HL-60/S4 (cell line): Measurements from ENCODE around the gene IER2.
"Not testable (repeated sequence)": the region's sequence is repeated elsewhere in the genome, so short reads cannot be mapped to it uniquely, and the experiment has no call there.

Experiments used
- in situ Hi-C: fragments of 300-500 bp; cut with MboI; formaldehyde crosslinking; loops from 2 replicates; pipeline ENCODE4 v1.14.3; 2022; ENCODE audit warnings: low sequenced_read_pairs

The IER2 gene

DNA sequence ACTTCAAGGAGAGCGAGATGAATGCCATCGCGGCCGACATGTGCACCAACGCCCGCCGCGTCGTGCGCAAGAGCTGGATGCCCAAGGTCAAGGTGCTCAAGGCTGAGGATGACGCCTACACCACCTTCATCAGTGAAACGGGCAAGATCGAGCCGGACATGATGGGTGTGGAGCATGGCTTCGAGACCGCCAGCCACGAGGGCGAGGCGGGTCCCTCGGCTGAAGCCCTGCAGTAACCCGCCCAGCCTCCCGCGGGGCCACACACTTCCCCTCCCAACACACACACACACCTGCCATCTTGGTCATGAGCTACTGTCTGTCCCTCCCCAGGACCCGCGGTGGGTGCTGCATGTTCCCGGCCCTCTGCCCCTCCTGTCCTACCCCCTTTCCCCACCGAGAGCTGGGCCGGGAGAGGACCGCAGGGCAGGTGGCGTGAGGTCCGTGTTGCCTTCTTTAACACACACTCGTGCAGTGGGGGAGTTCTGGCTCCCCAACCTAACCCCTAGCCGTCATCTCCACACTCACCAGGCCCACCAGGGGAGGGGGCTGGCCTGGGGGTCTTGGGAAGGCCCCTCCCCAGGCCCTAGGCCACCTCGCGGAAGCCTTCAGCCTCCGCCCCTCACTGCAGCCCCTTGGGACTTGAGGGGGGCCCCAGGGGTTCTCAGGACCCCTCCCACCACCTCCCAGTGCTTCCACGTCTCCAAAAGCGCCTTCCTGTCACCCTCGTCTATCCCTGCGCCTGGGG lies 11.9 kb upstream of the IER2 start:
- in situ Hi-C loops: no loop called here

DNA sequence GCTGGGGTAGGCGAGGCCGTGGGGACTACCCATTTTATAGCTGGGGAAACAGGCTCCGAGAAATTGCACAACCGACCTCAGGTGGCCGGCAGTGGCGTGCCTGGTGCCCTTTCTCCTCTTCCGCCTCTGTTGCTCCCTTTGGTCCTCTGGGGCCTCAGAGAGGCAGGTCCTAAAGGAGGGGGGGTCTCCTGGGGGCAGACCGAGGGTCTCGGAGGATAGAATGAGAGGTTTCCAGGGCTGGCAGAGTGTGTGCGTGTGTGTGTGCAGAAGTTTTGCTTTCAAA lies 11.4 kb upstream of the IER2 start:
- in situ Hi-C loops: no loop called here

DNA sequence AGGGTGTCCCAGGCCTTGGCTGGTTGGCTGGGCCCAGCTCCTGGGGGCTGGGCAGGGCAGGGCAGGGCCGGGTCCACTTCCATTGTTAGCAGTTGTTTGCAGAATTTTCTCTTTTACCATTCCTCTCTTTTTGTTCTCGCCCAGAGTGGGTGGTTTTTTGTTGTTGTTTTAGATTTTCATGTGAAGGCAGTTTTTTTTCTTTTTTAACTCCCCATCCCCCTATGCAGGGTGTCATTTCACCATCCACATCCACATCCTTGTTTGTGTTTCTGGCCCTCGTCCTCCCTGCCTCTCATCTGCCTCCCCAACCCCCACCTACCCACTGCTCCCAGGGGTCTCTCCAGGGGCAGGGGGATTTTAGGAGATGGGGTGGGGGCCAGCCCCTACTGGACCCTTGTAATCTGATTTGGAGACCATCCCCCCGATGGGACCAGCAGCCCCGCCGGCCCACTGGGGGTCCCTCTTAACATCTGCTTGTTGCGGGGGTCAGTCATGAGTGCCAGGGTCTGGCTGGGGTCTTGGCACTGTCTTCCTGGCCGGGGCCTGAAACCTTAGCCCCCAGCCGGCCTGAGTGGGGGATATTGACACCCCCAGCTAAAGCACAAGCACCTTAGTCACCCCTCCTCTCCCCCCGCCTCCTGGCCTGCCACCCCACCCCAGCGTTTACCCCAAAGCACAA lies 10.4 kb upstream of the IER2 start:
- in situ Hi-C loops: no loop called here

DNA sequence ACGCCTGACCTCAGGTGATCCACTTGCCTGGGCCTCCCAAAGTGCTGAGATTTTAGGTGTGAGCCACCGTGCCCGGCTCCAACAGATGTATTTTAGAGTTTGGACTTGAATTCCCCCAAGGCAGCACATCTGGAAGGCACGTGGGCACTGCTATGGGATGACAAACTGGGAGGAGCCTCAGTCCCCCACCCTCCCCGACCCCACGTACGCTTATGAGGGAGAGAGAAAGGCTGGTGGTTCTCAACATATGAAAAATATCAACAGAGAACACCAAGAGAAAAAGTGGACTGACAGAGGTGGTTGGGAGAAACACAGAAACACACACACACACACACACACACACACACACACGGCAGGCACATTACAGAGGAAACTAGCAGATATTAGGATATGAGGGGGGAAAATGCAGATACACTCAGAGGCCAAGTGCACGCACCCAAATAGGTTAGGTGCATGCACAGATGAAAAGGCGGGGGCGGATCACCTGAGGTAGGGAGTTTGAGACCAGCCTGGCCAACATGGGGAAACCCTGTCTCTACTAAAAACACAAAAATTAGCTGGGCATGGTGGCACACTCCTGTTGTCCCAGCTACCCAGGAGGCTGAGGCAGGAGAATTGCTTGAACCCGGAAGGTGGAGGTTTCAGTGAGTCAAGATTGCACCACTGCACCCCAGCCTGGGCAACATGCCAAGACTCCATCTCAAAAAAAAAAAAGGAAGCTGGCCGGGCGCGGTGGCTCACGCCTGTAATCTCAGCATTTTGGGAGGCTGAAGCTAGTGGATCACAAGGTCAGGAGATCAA lies 3.2 kb upstream of the IER2 start:
- in situ Hi-C loops: no loop called here

DNA sequence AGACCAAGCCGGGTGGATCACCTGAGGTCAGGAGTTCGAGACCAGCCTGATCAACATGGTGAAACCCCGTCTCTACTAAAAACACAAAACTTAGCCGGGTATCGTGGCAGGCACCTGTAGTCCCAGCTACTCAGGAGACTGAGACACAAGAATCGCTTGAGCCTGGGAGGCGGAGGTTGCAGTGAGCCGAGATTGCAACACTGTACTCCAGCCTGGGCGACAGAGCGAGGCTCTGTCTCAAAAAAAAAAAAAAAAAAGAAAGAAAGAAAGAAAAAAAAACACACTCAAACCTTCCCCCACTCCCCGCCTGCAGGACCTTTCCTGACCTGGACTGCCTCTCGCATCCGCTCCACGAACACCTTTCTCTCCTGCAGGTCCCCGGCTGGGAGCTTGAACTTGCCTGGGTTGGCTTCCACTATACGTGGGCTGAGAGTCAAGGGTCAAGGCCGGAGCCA lies 1.0 kb upstream of the IER2 start:
- in situ Hi-C loops: not testable (repeated sequence)

DNA sequence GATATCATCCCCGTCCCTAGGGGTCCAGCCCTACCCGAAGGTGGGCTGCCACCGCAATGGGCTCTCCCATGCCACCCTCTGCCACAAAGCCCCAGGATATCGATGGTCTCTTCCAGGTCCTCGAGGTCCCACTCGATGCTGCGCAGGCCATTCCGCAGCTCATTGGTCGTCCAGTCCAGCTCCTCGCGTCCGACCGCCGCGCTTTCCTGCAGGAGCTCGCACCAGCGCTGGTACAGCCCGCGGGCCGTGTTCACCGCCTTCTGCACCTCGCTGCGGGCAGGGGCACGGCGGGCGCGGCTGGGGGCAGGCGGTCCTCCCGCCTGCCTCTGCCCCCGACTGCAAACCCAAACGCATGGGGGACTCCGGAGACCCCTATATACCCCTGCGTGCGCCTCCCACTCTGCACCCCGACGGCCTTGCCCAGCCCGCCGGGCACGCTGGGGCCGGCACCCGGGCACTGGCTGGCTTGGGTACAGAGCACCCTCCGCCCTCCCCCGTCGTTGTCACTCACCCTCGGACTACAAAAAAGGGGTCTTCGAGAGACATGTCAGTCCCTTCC lies 504 bp upstream of the IER2 start:
- in situ Hi-C loops: no loop called here

DNA sequence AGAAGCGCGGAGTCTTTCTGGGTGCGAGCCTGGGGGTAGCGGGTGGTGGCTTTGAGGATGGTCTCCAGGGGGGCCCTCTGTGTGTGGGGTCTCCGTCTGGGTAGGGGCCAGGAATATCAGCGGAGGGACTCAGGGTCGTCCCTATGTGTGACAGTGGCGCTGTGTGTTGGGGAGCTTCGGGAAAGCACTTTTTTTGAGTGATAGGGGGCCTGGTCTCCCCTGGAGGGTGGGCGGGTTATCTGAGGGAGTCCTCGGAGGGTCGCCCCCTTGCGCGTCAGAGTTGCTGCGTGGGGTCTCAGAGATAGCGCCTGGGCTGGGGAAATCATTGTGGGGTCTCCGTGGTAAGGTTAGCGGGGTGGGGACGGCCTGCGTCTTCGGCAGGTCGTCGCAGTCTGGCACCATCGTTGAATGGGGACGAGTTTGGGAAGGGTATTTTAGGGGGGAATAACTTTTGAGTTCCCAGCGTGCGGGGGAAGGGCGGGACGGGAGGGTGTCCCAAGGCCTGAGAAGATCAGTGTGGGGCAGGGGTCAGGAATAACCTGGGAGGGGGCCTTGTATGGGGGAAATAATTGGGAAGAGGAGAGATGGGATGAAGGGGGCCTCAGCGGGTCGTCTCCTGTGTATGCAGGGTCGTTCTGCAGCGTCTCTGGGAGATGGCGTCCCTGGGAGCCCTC lies 857 bp downstream of the IER2 start:
- in situ Hi-C loops: no loop called here

DNA sequence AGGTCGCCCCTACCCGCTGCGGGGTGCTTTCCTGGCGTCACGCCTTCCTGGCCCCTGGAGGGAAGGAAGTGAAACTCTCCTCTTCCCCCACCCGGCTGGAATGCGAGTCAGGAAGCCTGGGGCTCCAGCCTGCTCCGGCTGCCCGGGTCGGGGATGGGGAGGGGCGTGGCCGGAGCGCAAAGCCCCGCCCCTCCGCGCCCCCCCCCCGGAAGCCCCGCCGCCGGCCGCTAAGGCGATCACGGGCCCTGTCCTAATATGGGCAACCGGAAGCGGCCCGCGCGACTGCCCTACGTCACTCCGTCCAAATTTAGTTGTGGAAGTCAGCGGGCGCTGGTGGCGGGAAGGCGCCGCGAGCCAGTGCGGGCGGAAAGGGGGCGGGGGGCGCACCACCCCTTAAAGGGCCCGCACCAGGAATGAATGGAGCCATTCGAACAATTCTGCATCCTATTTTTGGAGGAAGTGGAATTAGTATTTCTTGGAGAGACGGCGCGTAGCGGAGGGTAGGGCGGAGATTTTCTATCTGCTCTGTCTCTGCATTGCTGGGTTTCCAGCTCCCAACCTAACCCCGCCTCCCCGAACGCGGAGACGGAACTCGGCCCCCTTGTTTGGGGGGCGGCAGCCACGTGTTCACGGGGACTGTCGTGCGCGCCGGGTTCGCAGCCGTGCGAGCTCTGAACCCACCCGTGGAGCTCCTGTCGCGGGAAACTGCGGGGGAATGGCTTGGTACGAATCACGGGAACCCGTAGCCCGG lies 1.6 kb downstream of the IER2 start:
- in situ Hi-C loops: no loop called here

DNA sequence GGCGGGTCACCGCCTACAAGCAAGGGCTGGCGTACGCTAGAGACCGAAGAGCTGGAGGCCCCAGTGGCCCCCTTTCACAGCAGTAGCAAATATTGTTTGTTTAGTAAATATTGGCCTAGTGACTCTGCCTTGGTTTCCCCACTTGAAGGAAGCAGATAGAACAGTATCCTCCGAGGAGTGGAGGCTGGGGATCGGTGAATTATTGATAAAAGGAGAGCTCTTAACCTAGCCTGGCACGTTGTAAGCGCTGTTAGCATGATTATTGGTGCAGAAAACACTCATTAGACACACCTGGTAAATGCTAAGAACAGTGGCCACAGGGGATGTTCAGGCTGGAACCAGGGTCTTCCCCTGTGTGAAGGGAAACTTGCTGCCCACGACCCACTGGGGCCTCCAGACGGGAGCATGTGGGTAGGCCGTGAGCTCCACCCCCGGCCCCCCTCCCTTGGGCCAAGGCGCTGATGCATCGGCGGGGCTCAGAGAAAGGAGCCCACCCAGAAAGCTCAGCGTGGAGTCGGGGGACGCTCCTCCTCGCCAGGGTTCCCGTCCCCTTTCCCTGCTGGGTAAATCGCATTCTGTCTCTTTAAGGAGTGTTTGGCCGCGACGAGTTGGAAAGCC lies 2.3 kb downstream of the IER2 start:
- in situ Hi-C loops: no loop called here

DNA sequence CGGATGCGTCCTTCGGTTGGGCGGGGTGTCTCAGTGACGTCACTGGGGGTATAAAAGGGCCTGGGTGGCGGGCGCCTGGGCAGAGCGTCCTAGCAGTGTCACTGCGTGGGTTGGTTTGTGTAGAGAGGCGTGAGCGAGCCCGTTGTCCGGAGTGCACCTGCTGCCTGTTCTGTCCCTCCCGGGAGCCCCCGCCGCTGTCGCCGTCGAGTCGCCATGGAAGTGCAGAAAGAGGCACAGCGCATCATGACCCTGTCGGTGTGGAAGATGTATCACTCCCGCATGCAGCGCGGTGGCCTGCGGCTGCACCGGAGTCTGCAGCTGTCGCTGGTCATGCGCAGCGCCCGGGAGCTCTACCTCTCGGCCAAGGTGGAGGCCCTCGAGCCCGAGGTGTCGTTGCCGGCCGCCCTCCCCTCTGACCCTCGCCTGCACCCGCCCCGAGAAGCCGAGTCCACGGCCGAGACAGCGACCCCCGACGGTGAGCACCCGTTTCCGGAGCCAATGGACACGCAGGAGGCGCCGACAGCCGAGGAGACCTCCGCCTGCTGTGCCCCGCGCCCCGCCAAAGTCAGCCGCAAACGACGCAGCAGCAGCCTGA lies 2.9 kb downstream of the IER2 start:
- in situ Hi-C loops: no loop called here

DNA sequence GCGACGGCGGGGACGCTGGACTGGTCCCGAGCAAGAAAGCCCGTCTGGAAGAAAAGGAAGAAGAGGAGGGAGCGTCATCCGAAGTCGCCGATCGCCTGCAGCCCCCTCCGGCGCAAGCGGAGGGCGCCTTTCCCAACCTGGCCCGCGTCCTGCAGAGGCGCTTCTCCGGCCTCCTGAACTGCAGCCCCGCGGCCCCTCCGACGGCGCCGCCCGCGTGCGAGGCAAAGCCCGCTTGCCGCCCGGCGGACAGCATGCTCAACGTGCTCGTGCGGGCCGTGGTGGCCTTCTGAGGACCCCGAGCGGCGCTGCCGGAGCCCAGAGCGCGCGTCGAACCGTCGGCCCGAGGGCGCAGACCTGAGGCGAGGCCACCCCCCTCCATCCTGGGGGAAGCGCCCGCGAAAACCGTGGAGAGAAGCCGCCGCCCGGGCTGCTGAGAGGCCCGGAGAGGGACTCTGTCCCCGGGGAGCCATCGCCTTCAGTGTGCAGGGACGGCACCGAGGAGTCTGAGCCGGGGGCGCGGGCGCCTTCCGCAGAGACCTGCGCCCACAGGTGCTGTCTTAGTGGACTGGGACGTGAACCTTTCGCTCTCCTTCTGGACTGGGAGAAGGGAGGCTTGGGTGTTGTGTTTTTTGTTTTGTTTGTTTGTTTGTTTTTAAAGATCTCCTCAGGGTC lies 3.5 kb downstream of the IER2 start:
- in situ Hi-C loops: no loop called here

DNA sequence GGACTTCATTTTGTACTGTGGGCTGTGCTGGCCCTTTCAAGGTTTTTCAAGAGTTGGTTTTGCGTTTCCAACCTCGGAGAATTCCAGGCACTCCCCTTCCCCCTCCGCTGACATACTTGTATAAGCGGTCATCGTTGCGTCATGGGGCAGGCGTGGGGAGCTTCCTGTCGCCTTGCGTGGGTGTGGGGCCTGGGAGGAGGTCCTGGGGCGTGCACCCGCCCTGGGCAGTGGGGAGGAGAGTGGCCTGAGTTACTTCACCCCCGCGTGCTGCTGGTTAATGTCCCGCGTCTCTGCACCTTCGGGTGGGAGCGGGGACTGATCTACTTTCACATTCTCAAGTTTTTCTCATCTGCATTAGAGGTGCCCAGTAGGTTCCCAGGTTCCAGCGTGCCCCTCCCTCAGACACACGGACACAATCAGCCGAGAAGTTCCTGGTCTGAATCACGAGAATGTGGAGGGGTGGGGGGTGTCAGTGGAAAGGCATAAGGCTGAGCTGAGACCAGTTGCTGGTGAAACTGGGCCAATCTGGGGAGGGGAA lies 4.1 kb downstream of the IER2 start:
- in situ Hi-C loops: no loop called here

DNA sequence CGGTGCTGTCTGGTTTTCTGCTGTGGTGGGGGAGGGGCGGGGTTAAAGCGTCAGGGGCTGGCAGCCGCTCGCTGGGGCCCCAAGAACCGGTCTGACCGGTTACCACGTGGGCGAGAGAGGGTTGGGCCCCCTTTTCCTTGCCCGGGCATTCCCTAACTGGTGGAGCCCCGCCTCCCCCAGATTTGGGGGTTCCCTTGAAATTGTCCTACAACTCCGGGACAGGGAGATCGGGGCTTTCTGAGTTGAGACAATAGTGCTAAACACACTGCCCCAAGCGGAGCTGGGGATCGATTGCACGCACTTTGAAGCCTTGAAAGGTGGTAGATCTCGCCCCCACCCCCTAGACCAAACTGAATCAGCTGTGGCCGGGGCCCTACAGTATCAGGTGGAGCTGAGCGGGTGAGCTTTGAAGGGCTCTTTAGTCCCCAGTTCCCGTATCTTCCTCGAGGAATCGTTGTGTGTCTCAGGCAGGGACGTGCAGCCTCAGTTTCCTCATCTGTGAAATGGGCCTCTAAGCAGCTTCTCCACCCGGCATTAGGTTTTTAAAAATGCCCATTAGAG lies 4.8 kb downstream of the IER2 start:
- in situ Hi-C loops: no loop called here

DNA sequence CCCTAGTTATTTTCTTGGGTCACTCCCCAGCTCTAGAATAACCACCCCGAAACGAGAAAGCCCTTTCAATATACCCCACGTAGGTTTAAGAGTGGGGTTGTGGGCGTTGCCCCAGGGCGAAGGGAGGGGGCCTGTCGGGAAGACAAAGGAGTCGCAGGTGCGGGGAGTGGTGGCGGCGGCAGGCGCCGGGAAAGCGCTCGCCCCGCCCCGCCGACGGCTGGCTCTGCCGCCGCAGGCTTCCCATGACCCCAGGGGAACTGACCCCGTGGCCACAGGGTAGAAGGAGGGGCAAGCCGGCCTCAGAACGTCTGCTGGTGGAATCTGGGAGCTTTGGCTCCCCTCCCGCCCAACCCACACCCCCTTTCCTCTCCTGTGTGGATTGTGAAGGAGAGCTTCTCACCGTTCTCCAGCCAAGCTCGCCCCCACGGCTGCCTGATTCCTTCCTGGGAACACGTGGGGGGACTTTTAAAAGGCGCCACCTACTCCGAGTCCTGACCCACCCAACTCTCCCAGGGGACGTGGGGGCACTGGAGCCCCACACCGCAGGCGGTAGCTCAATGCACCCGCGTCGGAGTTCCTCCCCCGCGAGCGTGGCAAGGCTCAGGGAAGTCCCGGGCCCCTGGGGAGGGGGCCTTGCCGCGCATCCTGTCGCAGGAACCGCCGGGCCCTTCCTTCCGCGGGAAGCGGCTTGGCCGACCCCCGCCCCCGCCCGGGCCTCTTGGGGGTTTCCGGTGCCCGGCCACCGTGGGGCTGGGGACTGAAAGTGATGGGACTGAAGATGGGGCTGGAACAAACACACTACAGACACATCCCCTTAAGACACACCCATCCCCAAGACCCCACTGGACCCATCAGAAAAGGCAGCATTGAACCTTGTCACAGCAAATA lies 5.5 kb downstream of the IER2 start:
- in situ Hi-C loops: no loop called here

DNA sequence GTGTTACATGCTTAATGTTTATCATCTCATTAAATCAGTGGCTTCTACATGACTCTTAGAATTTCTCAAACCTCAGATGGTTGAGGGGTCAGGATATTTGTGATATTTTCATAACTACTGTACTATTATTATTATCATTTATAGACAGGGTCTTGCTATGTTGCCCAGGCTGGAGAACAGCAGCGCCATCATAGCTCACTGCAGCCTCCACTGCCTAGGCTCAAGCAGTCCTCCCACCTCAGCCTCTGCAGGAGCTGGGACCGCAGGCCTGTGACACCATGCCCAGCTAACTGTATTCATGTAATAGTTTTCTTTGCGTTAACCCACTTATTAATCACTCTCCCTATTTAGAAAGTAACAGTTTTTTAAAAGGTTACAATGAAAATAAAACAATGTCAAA lies 9.5 kb downstream of the IER2 start:
- in situ Hi-C loops: no loop called here

DNA sequence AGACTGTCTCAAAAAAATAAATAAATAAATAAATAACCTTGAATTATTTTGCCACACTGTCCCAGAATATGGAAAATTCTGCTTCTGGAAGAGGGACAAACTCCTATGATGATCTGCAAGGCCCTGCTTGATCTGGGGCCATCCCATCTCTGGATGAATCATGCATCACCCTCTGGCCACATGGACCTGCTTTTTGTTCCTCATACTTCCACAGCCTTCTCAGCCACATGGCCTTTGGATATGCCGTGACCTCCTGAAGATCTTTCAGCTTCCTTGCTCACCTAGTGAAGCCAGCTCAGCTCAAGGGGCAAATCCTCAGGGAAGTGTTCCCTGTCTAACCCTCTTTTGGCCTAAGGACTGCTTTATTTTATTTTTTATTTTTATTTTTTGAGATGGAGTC lies 10.3 kb downstream of the IER2 start:
- in situ Hi-C loops: no loop called here
